ENCODE measurements around the gene TDRD7.

DNA sequence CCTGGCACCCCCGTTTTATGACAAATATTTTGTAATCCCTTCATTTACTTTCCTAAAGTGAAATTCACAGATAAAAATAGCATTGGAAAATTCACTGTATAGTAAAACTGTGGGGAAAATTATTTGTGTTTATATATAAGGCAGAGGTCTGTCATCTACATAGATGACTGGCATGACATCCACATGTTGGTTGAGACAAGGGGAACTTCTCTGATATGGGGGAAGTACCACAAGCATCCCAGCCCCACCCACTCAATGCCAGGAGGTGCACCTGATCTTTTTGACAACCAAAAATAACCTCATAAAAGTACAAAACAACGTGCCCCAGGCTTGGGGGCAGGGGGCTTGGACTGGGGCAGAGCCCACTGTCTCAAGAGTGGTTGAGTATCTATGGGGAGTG is 6.3 kb upstream of the TDRD7 start:
- TF ChIP-seq SPI1 (IDR thresholded peaks at IDR 0.05; ENCODE audit: borderline replicate concordance, low read depth), result no peak
- TF ChIP-seq, protein P1, sequence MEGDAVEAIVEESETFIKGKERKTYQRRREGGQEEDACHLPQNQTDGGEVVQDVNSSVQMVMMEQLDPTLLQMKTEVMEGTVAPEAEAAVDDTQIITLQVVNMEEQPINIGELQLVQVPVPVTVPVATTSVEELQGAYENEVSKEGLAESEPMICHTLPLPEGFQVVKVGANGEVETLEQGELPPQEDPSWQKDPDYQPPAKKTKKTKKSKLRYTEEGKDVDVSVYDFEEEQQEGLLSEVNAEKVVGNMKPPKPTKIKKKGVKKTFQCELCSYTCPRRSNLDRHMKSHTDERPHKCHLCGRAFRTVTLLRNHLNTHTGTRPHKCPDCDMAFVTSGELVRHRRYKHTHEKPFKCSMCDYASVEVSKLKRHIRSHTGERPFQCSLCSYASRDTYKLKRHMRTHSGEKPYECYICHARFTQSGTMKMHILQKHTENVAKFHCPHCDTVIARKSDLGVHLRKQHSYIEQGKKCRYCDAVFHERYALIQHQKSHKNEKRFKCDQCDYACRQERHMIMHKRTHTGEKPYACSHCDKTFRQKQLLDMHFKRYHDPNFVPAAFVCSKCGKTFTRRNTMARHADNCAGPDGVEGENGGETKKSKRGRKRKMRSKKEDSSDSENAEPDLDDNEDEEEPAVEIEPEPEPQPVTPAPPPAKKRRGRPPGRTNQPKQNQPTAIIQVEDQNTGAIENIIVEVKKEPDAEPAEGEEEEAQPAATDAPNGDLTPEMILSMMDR (IDR thresholded peaks at IDR 0.05; ENCODE audit: insufficient read depth, low read length), result no peak

Data from HL-60 (cell line).